ENCODE measurements around the gene PMEL. TPM values are rescaled to one million over a fixed set of nuclear protein-coding genes. Genes with fewer than 3 reads are reported as not detected.

The PMEL gene
- total and polyA plus RNA-seq, 2 donors (not counting 1 experiment from before 2014, with no cell fraction given): 0.32 to 0.46 TPM

- DNase-seq (no peak), ATAC-seq (ENCODE audit: low read depth) (no peak)
- ChIA-PET POLR2A (interaction anchor here (0.5 to 1.2 kb wide), 3 partner anchors 13 to 196 kb away, joined by 3 read pairs; no protein-coding TSS in a partner anchor), CTCF (interaction anchor here (0.5 to 10.3 kb wide), 12 partner anchors 7 to 439 kb away, joined by 3 to 155 read pairs (median 4); no protein-coding TSS in a partner anchor)
- TF ChIP-seq EZH2 (IDR thresholded peaks at IDR 0.05; ENCODE audit: borderline replicate concordance, insufficient read depth, low read depth, low read length, poor library complexity, severe bottlenecking) (no peak), CTCF (IDR thresholded peaks at IDR 0.05) (no peak)
- Histone ChIP-seq H3K27me3 (replicated peaks in 1 of 4; ENCODE audit: control extremely low read depth in 1 of 4, control insufficient read depth in 3 of 4, insufficient read depth in 4 of 4, low read length in 3 of 4) (no peaks in the 10 kb centered on the region), H2AFZ (ENCODE audit: insufficient read depth, low read depth, low read length, poor library complexity, severe bottlenecking) (no peak overlapping the region), H3K9me3 (ENCODE audit: control extremely low read depth in 1 of 3, control insufficient read depth in 2 of 3, insufficient read depth in 1 of 3, low read length in 2 of 3) (no peaks in the 10 kb centered on the region), H3K36me3 (replicated peaks in 1 of 2; ENCODE audit: control extremely low read depth in 1 of 2, control insufficient read depth in 1 of 2, extremely low read depth in 1 of 2, insufficient read depth in 2 of 2, low read length in 1 of 2) (peaks cover 0 to 52% of the 10 kb centered on the region in 2 experiments), H3K4me3 (ENCODE audit: control extremely low read depth in 1 of 5, extremely low read depth in 1 of 5, insufficient read depth in 1 of 5, low read depth in 2 of 5, low read length in 4 of 5) (no peak overlapping the region), H3K4me1 (ENCODE audit: control insufficient read depth in 2 of 2, insufficient read depth in 2 of 2, low read length in 2 of 2) (peaks cover 39 to 45% of the 10 kb centered on the region in 2 donors), H3K9ac (ENCODE audit: low read length) (no peak overlapping the region), H3K4me2 (replicated peaks; ENCODE audit: low read depth, low read length, poor library complexity, severe bottlenecking) (peak overlapping the region; percentile 88), H4K20me1 (ENCODE audit: control insufficient read depth, insufficient read depth, low read length, poor library complexity, severe bottlenecking) (peaks cover 21% of the 10 kb centered on the region), H3K27ac (ENCODE audit: low read length in 2 of 2) (peak overlapping the region in 1 of 2 donors; percentile 92), H3K79me2 (ENCODE audit: control insufficient read depth, insufficient read depth, low read length) (peaks cover 50% of the 10 kb centered on the region)
- intact Hi-C loops (cut with micrococcal nuclease): no loop called here
- WGBS (ENCODE audit: insufficient coverage): no CpG with 5 or more reads among the region's 1 CpG
- no peaks in the 10 kb centered on the region for H3K27me3 Mint-ChIP-seq
- peak overlapping the region; percentile 65 for H3K4me3 Mint-ChIP-seq
- H3K27ac Mint-ChIP-seq: peak overlapping the region; percentile 76
- no peaks in the 10 kb centered on the region for H3K9me3 Mint-ChIP-seq (ENCODE audit: insufficient read depth)
- peaks cover 57% of the 10 kb centered on the region for H3K4me1 Mint-ChIP-seq
Measured at GRCh38 chr12:55933799-55934742, 31.8 kb downstream of the PMEL start.
